HG03039 (cell line): Measurements from ENCODE around the gene OR52J3.

Experiments
- ATAC-seq: cut with Tn5 transposase; IDR thresholded peaks from one replicate; pipeline ENCODE4 v1.9.1; 2021; ENCODE audit warnings: mild to moderate bottlenecking, moderate library complexity; ENCODE audit not compliant: unreplicated experiment

Gene OR52J3

DNA sequence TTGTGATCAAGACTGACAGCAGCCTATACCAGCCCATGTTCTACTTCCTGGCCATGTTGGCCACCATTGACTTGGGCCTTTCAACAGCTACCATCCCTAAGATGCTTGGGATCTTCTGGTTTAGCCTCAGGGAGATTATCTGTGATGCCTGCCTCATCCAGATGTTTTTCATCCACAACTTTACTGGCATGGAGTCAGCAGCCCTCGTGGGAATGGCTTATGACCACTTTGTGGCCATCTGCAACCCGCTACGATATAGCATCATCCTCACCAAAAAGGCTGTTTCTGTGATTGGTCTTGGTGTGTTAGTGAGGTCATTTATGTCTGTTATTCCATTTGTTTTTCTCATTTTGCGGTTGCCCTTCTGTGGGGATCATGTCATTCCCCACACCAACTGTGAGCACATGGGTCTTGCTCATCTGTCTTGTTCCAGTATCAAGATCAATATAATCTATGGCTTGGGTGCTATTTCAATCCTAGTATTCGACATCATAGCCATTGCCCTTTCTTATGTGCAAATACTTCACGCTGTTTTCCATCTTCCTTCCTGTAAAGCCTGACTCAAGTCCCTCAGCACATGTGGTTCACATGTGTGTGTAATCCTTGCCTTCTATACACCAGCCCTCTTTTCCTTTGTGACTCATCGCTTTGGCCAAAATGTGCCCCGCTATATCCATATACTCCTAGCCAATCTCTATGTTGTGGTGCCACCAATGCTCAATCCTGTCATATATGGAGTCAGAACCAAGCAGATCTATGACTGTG, 46.7 kb downstream of the OR52J3 start:
- ATAC-seq = no peak

DNA sequence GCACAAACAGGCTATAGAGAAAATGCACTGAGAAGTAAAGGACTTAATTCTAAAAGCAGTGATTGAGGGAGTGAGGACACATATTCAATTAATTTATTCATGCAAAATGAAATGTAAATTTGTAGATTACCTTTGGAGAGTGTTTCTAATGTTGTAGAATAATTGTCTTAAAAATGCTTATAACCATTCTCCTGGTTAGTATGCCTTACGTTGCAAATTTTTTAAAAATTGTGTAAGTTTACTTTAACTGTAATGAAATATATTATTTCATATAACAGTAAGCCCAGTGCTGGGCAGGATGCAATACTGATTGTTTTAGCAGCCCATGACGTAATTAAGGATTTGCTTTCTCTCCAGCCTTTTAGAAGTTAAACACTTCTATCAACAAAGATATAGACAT, 49.7 kb downstream of the OR52J3 start:
- no peak for ATAC-seq
